ENCODE data around the gene STK39. TPM values are rescaled to one million over a fixed set of nuclear protein-coding genes. Genes with fewer than 3 reads are reported as not detected.

Gene STK39
- total RNA-seq, 1 experiment from 2014 or later, result 2.9 TPM

- Histone ChIP-seq H3K27me3 (replicated peaks; ENCODE audit: control insufficient read depth, insufficient read depth, low read length) (no peaks in the 10 kb centered on the region), H3K36me3 (ENCODE audit: control insufficient read depth, insufficient read depth, low read length) (no peaks in the 10 kb centered on the region), H3K9me3 (no peaks in the 10 kb centered on the region), H3K4me1 (peaks cover 11% of the 10 kb centered on the region; the same call in 1 of the 2 replicates), H3K4me3 (ENCODE audit: low read depth, low read length) (no peak overlapping the region)
- POLR2A ChIA-PET, result no interaction called here
- Mint-ChIP-seq H3K27ac (ENCODE audit: unreplicated experiment) (no peak overlapping the region), H3K4me3 (ENCODE audit: unreplicated experiment) (peak overlapping the region; percentile 17), H3K27me3 (ENCODE audit: insufficient read depth, unreplicated experiment) (peaks cover 9% of the 10 kb centered on the region), H3K9me3 (ENCODE audit: unreplicated experiment) (no peaks in the 10 kb centered on the region), H3K4me1 (ENCODE audit: low read depth, unreplicated experiment) (no peaks in the 10 kb centered on the region), H3K36me3 (ENCODE audit: insufficient read depth, unreplicated experiment) (no peaks in the 10 kb centered on the region)
- no TSS peak for BruUV-seq (replicated peaks)
- DNase-seq, result no peak
- CTCF ChIA-PET, result no interaction called here
- no peak for TF ChIP-seq CTCF (IDR thresholded peaks at IDR 0.05; ENCODE audit: insufficient read depth in 1 of 2, low read depth in 1 of 2, low read length in 1 of 2, severe bottlenecking in 1 of 2, unreplicated experiment in 1 of 2)
- intact Hi-C loops (cut with micrococcal nuclease; ENCODE audit: unreplicated experiment), result no loop called here
Measured at GRCh38 chr2:168245074-168245825, 2.1 kb downstream of the STK39 start.

- Histone ChIP-seq H3K9me3 (no peaks in the 10 kb centered on the region), H3K27me3 (replicated peaks; ENCODE audit: control insufficient read depth, insufficient read depth, low read length) (no peaks in the 10 kb centered on the region), H3K4me3 (ENCODE audit: low read depth, low read length) (no peak overlapping the region), H3K4me1 (peaks cover 11% of the 10 kb centered on the region; the same call in 1 of the 2 replicates), H3K36me3 (ENCODE audit: control insufficient read depth, insufficient read depth, low read length) (no peaks in the 10 kb centered on the region)
- CTCF ChIA-PET, result no interaction called here
- DNase-seq, result no peak
- Mint-ChIP-seq H3K36me3 (ENCODE audit: insufficient read depth, unreplicated experiment) (no peaks in the 10 kb centered on the region), H3K27me3 (ENCODE audit: insufficient read depth, unreplicated experiment) (peaks cover 6% of the 10 kb centered on the region), H3K4me3 (ENCODE audit: unreplicated experiment) (no peak overlapping the region), H3K9me3 (ENCODE audit: unreplicated experiment) (no peaks in the 10 kb centered on the region), H3K27ac (ENCODE audit: unreplicated experiment) (no peak overlapping the region), H3K4me1 (ENCODE audit: low read depth, unreplicated experiment) (no peaks in the 10 kb centered on the region)
- POLR2A ChIA-PET, result no interaction called here
- no peak for TF ChIP-seq CTCF (IDR thresholded peaks at IDR 0.05; ENCODE audit: insufficient read depth in 1 of 2, low read depth in 1 of 2, low read length in 1 of 2, severe bottlenecking in 1 of 2, unreplicated experiment in 1 of 2)
- intact Hi-C loops (cut with micrococcal nuclease; ENCODE audit: unreplicated experiment), result no loop called here
- BruUV-seq (replicated peaks), result no TSS peak
Measured at GRCh38 chr2:168244318-168244717, 3.1 kb downstream of the STK39 start.

GRCh38 chr2:168243061-168243460 lies 4.3 kb downstream of the STK39 start:
- Histone ChIP-seq H3K4me1 (peaks cover 7% of the 10 kb centered on the region; the same call in 1 of the 2 replicates), H3K27me3 (replicated peaks; ENCODE audit: control insufficient read depth, insufficient read depth, low read length) (no peaks in the 10 kb centered on the region), H3K4me3 (ENCODE audit: low read depth, low read length) (no peak overlapping the region), H3K36me3 (ENCODE audit: control insufficient read depth, insufficient read depth, low read length) (no peaks in the 10 kb centered on the region), H3K9me3 (no peaks in the 10 kb centered on the region)
- no TSS peak for BruUV-seq (replicated peaks)
- CTCF ChIA-PET, result no interaction called here
- no peak for TF ChIP-seq CTCF (IDR thresholded peaks at IDR 0.05; ENCODE audit: insufficient read depth in 1 of 2, low read depth in 1 of 2, low read length in 1 of 2, severe bottlenecking in 1 of 2, unreplicated experiment in 1 of 2)
- POLR2A ChIA-PET, result no interaction called here
- no peaks in the 10 kb centered on the region for H3K9me3 Mint-ChIP-seq (ENCODE audit: unreplicated experiment)
- no peak for DNase-seq
- intact Hi-C loops (cut with micrococcal nuclease; ENCODE audit: unreplicated experiment), result no loop called here
- H3K27ac Mint-ChIP-seq (ENCODE audit: unreplicated experiment), result no peak overlapping the region
- H3K4me3 Mint-ChIP-seq (ENCODE audit: unreplicated experiment), result no peak overlapping the region
- peaks cover 6% of the 10 kb centered on the region for H3K27me3 Mint-ChIP-seq (ENCODE audit: insufficient read depth, unreplicated experiment)
- H3K4me1 Mint-ChIP-seq (ENCODE audit: low read depth, unreplicated experiment), result no peaks in the 10 kb centered on the region
- no peaks in the 10 kb centered on the region for H3K36me3 Mint-ChIP-seq (ENCODE audit: insufficient read depth, unreplicated experiment)

All from Caco-2 (cell line).